Anterior cingulate cortex (tissue), 58 donors: ENCODE measurements around the gene OGDH.
"Not testable (repeated sequence)": the region's sequence is repeated elsewhere in the genome, so short reads cannot be mapped to it uniquely, and the experiment has no call there.

Experiments
- DNase-seq, 58 donors: peaks; one replicate each; lab custom pipeline; 2025; lab: John Stamatoyannopoulos, UW

OGDH gene

DNA sequence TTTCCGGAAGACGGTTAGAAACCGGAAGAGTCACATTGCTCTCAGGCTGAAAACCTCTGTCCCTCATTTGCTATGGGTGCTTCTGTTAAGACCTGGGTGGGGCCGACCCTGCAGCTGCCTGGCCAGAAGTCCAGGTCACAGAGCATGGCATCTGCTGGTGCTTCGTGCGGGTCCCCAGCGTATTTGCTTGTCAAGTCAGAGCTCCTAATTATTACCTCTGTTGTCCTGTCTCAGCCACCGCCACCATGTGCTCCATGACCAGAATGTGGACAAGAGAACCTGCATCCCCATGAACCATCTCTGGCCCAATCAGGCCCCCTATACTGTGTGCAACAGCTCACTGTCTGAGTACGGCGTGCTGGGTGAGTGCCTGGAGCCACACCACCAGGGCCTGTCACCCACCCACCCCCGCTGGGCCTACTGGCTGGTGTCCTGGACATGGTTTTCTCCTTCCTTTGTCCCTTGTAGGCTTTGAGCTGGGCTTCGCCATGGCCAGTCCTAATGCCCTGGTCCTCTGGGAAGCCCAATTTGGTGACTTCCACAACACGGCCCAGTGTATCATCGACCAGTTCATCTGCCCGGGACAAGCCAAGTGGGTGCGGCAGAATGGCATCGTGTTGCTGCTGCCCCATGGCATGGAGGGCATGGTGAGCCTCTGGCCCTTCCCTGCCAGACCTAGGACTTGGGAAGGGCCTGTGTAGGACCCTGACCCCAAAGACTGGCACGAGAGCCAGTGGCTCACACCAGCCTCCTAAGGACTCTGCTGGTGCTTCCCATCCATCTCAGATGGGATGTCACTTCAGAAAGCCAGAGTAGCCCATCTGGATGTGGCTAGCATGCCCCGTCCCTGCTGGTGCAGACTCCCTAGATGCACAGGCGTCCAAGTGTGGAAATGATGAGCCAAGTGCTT, 91.0 kb downstream of the OGDH start:
- DNase-seq, result no peak

DNA sequence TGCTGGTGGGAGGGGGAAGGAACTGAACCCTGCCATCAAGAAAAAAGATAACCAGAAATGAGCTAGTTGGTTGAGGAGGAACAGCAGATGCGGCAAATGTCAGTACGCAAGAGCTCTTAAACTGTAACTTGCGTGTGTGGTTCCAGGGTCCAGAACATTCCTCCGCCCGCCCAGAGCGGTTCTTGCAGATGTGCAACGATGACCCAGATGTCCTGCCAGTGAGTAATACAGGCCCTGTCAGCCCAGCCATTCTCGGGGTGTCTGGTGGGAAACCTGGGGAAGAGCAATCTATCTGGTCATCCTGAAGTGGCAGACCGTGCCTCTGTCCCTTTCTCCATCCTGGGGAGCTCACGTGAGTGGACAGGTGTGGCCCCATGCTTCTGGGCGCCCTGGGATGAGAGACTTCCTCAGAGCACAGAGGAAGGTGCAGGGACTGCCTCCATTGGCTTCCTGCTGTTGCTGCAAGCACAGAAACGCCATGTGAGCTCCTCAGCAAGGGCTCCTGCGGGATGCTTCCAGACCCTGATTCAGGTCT, 91.7 kb downstream of the OGDH start:
- no peak for DNase-seq

- not testable (repeated sequence) for DNase-seq
Observed at GRCh38 chr7:44699598-44699997, 93.2 kb downstream of the OGDH start.

DNA sequence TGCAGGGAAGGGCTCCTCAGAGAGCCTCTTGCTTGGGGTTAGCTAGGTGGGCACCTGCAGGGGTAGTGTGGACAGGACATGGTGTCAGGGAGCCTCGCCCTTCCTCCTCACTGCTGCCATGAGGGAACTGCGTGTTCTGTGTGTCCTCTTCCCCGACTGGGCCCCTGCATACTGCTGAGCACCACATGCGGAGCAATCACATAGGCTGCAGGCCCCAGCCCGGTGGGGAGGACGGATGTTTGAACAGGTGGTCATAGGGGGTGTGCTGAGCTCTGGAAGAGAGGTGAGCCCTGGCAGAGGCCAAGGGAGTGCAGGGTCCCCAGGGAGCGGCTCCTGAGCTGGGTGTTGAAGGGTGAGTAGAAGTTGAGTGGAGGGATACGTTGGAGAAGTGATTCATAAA, 93.9 kb downstream of the OGDH start:
- no peak for DNase-seq

DNA sequence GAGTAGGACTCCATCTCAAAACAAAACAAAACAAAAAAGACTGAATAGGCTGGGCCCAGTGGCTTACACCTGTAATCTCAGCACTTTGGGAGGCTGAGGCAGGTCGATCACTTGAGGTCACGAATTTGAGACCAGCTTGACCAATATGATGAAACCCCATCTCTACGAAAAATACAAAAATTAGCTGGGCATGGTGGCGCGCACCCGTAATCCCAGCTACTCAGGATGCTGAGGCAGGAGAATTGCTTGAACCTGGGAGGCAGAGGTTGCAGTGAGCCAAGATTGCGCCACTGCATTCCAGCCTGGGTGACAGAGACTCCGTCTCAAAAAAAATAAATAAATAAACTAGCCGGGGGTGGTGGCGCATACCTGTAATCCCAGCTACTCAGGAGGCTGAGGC, 97.0 kb downstream of the OGDH start:
- not testable (repeated sequence) for DNase-seq

GRCh38 chr7:44703921-44704320, 97.5 kb downstream of the OGDH start:
- peak in 1 of 58 donors; percentile 5 for DNase-seq

DNA sequence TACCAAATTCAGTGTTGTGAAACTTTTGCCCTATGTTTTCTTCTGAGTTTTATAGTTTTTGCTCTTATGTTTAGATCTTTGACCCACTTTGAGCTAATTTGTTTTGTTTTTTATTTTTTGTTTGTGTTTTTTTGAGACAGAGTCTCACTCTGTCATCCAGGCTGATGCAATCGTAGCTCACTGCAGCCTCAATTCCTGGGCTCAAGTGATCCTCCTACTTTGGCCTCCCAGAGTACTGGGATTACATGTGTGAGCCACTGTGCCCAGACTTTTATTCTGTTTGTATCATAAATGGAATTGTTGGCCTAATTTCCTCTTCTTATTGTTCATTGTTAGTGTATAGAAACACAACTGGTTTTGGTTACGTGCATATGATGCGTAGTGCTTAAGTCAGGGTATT, 99.0 kb downstream of the OGDH start:
- no peak for DNase-seq

DNA sequence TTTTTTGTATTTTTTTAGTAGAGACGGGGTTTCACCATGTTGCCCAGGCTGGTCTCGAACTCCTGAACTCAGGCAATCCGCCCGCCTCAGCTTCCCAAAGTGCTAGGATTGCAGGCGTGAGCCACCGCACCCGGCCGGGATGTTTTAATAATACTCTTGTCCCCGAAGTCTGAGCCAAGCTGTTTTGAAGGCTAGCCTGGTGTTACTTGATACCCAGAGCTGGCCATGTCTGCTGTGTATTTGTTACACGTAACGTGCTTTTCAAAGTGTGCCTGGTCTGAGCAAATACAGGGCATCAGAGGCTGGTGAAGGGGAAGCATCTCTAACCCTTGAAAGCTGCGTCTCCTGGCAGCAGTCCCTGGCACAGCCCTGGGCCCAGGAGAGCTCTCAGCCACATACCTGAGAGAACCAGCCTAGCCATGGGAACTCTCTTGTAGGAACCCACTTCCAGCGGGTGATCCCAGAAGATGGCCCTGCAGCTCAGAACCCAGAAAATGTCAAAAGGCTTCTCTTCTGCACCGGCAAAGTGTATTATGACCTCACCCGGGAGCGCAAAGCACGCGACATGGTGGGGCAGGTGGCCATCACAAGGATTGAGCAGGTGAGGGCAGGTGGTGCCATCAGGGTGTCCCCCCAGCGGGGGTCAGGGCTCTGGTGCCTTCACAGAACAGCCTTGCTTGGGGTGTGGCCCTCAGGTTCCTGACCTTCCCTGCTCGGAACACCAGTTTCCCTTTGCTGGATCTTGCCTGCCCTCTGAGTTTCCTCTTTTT, 100.5 kb downstream of the OGDH start:
- DNase-seq, result no peak

- DNase-seq, result no peak
Observed at GRCh38 chr7:44707558-44708230, 101.3 kb downstream of the OGDH start.

DNA sequence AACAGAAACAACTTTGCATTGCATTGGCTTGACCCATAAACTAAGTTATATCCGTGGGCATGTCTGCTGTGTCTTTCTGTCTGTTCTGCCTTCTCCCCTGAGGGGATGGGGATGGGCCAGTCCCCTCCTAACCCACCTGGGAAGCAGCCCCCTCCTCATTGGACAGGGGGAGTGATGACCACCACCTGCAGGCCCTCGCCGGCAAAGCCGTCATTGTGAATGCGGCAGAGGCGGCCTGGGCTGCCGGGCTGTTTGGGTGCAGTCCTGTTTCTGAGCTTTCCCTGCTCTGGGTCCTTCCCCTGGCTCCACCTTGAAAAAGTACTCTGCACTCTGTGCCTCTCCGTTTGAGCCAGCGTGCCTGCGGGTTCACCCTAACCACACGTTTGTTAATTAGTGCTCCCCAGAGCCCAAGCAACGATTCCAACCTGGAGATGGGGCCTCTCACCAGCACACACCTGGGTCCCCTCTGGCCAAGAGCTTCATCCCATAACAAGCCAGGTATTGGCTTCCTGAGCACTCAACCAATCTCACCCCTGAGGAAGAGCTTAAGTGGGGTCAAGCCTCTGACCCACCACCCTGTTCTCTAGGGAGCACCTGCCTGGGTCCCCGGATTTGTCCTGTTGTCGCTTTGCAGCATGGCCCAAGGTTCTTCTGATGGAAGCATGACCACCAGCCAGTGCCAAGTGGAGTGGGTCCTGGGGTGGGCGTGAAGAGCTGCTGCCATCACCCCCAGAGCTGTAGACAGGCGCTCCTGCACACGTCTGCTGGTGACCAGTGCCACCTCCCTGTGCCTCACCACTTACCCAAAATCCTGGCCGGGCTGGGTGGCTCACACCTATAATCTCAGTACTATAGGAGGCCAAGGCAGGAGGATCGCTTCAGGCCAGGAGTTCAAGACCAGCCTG, 102.8 kb downstream of the OGDH start:
- DNase-seq, result no peak

- no peak for DNase-seq
Observed at GRCh38 chr7:44709945-44710596, 103.6 kb downstream of the OGDH start.

- no peak for DNase-seq
Observed at GRCh38 chr7:44711528-44711927, 105.1 kb downstream of the OGDH start.

GRCh38 chr7:44712012-44712411, 105.6 kb downstream of the OGDH start:
- no peak for DNase-seq

DNA sequence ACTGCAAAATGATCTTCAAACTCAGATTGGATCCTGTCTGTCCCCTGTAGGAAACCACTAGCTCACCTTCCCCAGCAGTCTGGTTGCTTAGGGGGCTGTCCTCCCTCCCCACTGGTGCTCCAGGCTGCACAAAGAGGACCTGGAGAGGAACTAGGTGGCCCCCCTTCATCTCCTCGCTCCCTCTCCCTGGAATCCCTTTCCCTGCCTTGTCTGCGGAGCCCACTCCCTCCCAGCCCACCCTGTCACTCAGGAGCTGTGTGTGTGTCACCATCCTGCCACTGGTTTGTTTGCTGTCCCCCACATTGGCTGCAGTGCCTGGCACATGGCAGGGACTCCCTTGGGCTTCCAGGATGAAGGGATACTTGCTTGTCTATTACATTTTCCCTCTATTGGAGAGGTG, 106.7 kb downstream of the OGDH start:
- no peak for DNase-seq

GRCh38 chr7:44713680-44714335, 107.4 kb downstream of the OGDH start:
- DNase-seq, result no peak

DNA sequence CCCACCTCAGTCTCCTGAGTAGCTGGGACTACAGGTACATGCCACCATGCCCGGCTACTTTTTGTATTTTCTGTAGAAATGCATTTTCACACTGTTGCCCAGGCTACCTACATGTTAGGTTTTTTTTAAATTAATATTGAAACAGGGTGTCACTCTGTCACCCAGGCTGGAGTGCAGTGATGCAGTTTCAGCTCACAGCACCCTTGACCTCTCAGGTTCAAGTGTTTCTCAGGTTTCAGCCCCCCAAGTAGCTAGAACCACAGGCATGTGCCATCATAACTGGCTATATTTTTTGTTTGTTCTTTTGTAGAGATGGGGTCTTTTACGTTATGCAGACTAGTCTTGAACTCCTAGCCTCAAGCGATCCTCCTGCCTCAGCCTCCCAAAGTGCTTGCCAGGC, 109.8 kb downstream of the OGDH start:
- no peak for DNase-seq

- DNase-seq, result no peak
Observed at GRCh38 chr7:44720301-44720700, 113.9 kb downstream of the OGDH start.

- no peak for DNase-seq
Observed at GRCh38 chr7:44724276-44724675, 117.8 kb downstream of the OGDH start.

DNA sequence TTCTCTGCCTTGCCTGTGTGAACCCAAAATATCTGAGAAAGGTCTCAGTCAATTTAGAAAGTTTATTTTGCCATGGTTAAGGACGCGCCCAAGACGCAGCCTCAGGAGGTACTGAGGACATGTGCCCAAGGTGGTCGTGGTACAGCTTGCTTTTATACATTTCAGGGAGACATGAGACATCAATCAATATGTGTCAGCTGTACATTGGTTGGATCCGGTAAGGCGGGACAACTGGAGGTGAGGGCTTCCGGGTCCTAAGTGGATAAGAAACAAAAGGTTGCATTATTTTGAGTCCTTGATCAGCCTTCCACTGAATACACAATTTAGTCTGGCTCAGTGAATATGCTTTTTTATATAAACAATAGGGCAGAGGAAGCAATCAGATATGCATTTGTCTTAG, 119.8 kb downstream of the OGDH start:
- DNase-seq, result not testable (repeated sequence)
